GM12875 (cell line): Measurements from ENCODE around the gene PTPRK.
"Not testable (repeated sequence)": the region's sequence is repeated elsewhere in the genome, so short reads cannot be mapped to it uniquely, and the experiment has no call there.

Source experiments
- H3K4me3 ChIP-seq: one replicate; pipeline ENCODE4 v1.5.1; 2011; ENCODE audit warnings: low read depth, low read length, control low read depth
- CTCF ChIP-seq: IDR thresholded peaks from 2 replicates; pipeline ENCODE4 v1.5.1; 2011; ENCODE audit warnings: low read depth, mild to moderate bottlenecking, control low read depth, inconsistent platforms, low read length, moderate library complexity, borderline replicate concordance; ENCODE audit not compliant: insufficient read depth

PTPRK gene

DNA sequence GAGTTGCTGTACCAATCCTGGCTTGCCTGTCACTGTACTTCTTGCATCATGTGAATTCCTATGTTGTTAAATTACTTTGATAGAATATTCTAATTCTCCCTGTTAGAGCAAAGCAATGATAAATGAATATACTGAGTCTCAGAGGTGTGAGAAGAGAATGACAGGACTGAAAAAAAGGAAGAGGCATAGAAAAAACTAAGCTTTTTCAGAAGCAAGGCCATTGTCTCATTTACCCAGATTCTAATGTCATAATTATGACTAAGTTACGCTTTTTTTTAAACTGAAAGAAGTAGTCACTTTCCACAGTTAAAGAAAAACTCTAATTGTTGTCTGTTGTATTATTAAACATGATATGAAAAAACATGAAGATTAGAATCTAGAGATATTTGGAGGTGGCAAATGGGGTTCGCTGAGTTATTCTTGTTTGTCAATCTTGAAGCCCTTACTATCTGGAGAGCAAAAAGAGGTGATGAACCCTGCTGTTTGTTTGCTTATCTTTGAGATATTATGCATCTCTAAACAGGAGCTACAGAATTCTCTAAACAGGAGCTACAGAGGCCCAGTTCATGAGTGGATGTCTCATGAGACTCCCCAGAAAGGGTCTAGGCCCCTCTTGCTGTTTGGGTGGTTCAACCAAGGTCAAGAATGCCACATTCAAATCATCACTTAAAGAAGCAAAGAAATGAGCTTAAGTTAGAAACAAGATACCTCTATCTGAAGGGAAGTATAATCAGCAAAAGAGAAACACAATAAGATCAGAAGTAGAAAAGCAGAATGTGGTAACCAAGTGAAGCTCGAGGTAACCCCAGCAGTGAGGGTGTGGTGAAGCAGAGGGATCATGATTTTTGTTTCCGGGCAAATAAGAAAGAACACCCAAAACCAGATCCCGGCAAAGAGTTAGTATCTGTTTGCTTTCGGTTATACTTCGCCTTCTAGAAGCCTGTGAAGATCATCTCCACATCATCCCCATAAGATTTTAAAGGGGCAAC is 586.3 kb downstream of the PTPRK start:
- H3K4me3 ChIP-seq, result no peak overlapping the region
- TF ChIP-seq CTCF, result no peak

- no peak for TF ChIP-seq CTCF
- H3K4me3 ChIP-seq, result no peak overlapping the region
These were observed 587.3 kb downstream of the PTPRK start for GRCh38 chr6:127933137-127933536.

DNA sequence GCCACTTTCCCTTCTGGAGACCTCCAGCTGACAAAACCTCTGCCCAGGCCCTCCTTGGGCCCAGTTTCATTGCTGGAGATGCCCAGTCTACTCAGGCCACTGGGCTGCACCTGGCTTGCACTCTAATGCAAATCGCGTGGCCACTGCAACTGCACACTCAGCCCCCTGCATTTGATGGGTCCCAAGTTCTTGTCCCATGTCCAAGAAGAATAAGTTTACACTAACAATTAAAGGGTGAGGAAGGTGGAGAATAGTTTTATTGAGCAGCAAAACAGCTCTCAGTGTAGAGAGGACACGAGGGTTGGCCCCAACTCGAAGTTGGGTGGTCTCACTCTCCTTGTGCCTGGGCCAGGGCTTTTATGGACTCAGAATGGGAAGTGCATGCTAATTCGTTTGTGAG is 587.7 kb downstream of the PTPRK start:
- no peak for TF ChIP-seq CTCF
- no peak overlapping the region for H3K4me3 ChIP-seq

- not testable (repeated sequence) for H3K4me3 ChIP-seq
These were observed 594.0 kb downstream of the PTPRK start for GRCh38 chr6:127926441-127926840.

DNA sequence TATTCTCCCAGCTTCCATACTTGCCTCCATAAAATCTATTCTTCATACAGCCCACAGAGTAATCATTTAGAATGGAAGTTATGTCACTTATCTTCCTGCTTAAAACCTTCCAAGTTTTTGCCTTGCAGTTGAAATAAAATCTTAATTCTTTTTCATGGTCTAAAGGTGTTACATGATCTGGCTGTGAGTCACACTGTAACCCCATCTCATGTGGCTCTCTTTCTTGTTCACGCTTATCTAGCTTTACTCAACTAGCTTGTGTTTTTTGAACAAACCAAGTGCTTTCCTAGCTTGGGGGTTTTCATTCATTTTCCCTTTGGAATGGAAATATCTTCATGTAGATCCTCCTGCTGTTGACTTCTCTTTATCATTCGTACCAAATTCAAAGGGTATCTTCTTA is 596.0 kb downstream of the PTPRK start:
- no peak overlapping the region for H3K4me3 ChIP-seq
- TF ChIP-seq CTCF, result no peak

GRCh38 chr6:127924031-127924430 is 596.4 kb downstream of the PTPRK start:
- no peak for TF ChIP-seq CTCF
- no peak overlapping the region for H3K4me3 ChIP-seq

DNA sequence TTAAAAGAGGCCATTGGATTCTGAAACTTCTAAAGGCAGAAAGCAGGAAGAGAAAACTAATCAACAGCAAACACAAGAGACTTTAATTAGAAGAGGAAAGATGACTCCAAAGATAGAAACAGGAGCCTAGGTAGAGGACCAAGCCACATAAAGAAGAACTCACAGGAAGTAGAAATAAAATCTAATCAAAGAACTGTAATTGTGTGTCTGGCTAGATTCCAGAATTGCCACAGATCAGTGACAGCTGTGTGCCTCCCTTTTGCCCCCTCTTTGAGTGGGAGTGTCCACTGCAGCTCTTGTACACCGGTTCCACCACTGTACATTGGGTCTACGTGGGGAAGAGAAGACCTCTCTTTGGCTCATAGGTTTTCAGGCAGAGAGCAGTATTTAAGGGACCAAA is 597.3 kb downstream of the PTPRK start:
- no peak overlapping the region for H3K4me3 ChIP-seq
- no peak for TF ChIP-seq CTCF
